NCI-H1436 treated with DMSO at 0.1 percent for 48 hours (cell line): ENCODE data around the gene GMIP.
"Not testable (repeated sequence)": the region's sequence is repeated elsewhere in the genome, so short reads cannot be mapped to it uniquely, and the experiment has no call there.

Experiments used
- DNase-seq: peaks from one replicate; lab custom pipeline; 2025; lab: John Stamatoyannopoulos, UW

The GMIP gene

GRCh38 chr19:19643158-19644053 lies at the start of gene GMIP:
Gene GMIP (minus strand): TSS chr19:19643657. CDS start chr19:19643529, 128 bp downstream.
- DNase-seq, result peak; percentile 23

- DNase-seq, result no peak
These were observed 48.2 kb upstream of the GMIP start for GRCh38 chr19:19691683-19692082.

- not testable (repeated sequence) for DNase-seq
These were observed 45.6 kb upstream of the GMIP start for GRCh38 chr19:19689023-19689422.

- DNase-seq, result no peak
These were observed 43.6 kb upstream of the GMIP start for GRCh38 chr19:19687090-19687489.

GRCh38 chr19:19686580-19686979 lies 43.1 kb upstream of the GMIP start:
- DNase-seq, result no peak

- DNase-seq, result not testable (repeated sequence)
These were observed 42.7 kb upstream of the GMIP start for GRCh38 chr19:19686119-19686518.

- no peak for DNase-seq
These were observed 36.0 kb upstream of the GMIP start for GRCh38 chr19:19679176-19680073.

- no peak for DNase-seq
These were observed 34.1 kb upstream of the GMIP start for GRCh38 chr19:19677579-19677978.

GRCh38 chr19:19674315-19674714 lies 30.9 kb upstream of the GMIP start:
- DNase-seq, result no peak

GRCh38 chr19:19672816-19673215 lies 29.4 kb upstream of the GMIP start:
- no peak for DNase-seq

- no peak for DNase-seq
These were observed 26.7 kb upstream of the GMIP start for GRCh38 chr19:19670070-19670551.

- DNase-seq, result peak; percentile 75
These were observed 25.0 kb upstream of the GMIP start, which contains the start of gene ZNF101 for GRCh38 chr19:19668230-19669012. Gene ZNF101 (plus strand): TSS chr19:19668839. CDS start chr19:19668964, 125 bp downstream.

GRCh38 chr19:19665420-19665948 lies 22.0 kb upstream of the GMIP start:
- not testable (repeated sequence) for DNase-seq

GRCh38 chr19:19663256-19664120 lies 20.0 kb upstream of the GMIP start, which contains the start of gene ATP13A1:
Gene ATP13A1 (minus strand): TSS chr19:19663676. CDS start chr19:19663666, 10 bp downstream.
- DNase-seq, result peak; percentile 85

GRCh38 chr19:19662871-19663255 lies 19.4 kb upstream of the GMIP start:
- DNase-seq, result no peak

- no peak for DNase-seq
These were observed 18.9 kb upstream of the GMIP start for GRCh38 chr19:19662344-19662743.

GRCh38 chr19:19661675-19662251 lies 18.3 kb upstream of the GMIP start:
- no peak for DNase-seq

- DNase-seq, result no peak
These were observed 17.8 kb upstream of the GMIP start for GRCh38 chr19:19661141-19661674.

GRCh38 chr19:19659646-19660245 lies 16.3 kb upstream of the GMIP start:
- no peak for DNase-seq
